Tibial nerve (tissue), 4 donors: ENCODE measurements around the gene SNRNP70. TPM values are rescaled to one million over a fixed set of nuclear protein-coding genes. Genes with fewer than 3 reads are reported as not detected.

ENCODE experiments used
- DNase-seq, 2 donors: peaks; one replicate each; pipeline ENCODE4 v3.0.0-alpha.2; 2019; ENCODE audit warnings: low spot score in 2 of 2
- H3K27ac ChIP-seq, 4 donors: fragments of 200-600 bp; sonication (generic) in 3 of 4; one replicate each; pipeline ENCODE4 v1.5.1; 2017 to 2019; ENCODE audit warnings: mild to moderate bottlenecking in 1 of 4
- H3K27me3 ChIP-seq, 2 donors: fragments of 200-600 bp; sonication (generic) in 1 of 2; one replicate each; pipeline versions ENCODE4 v1.5.1 to v1.6.0; 2017 to 2019
- H3K36me3 ChIP-seq, 3 donors: fragments of 200-600 bp; sonication (generic); one replicate each; pipeline ENCODE4 v1.5.1; 2018 to 2019
- H3K4me1 ChIP-seq, 4 donors: fragments of 200-600 bp; sonication (generic) in 3 of 4; one replicate each; pipeline ENCODE4 v1.5.1; 2017 to 2019
- H3K4me3 ChIP-seq, 4 donors: fragments of 200-600 bp; sonication (generic) in 3 of 4; one replicate each; pipeline ENCODE4 v1.5.1; 2017 to 2019; ENCODE audit warnings: mild to moderate bottlenecking in 1 of 4, moderate library complexity in 1 of 4
- H3K9me3 ChIP-seq, 4 donors: fragments of 200-600 bp; sonication (generic) in 3 of 4; one replicate each; pipeline ENCODE4 v1.5.1; 2017 to 2019
- CTCF ChIP-seq, 5 experiments: fragments of 200-600 bp in 3 of 5; fragments of 450-650 bp in 2 of 5; sonication (generic) in 3 of 5; IDR thresholded peaks; one replicate each; pipeline ENCODE4 v1.5.1; 2016 to 2019; ENCODE audit warnings: antibody characterized with exemption in 5 of 5, mild to moderate bottlenecking in 3 of 5, moderate library complexity in 2 of 5
- EP300 ChIP-seq, 2 donors: sonication (generic); formaldehyde crosslinking; IDR thresholded peaks; one replicate each; pipeline ENCODE4 v1.6.1; 2017; ENCODE audit warnings: antibody characterized with exemption in 2 of 2, mild to moderate bottlenecking in 1 of 2
- POLR2A ChIP-seq, 2 donors: fragments of 450-650 bp; IDR thresholded peaks; one replicate each; pipeline ENCODE4 v1.6.1; 2017; ENCODE audit warnings: antibody characterized with exemption in 2 of 2, mild to moderate bottlenecking in 2 of 2, moderate library complexity in 2 of 2
- WGBS, 2 donors: methylation state at CpG; one replicate each; pipeline ENCODE4 v1.1.5; 2018; 5-methylcytosine and 5-hydroxymethylcytosine counted together
- total RNA-seq, 4 donors: library from RNA; depleted of rRNA; stranded (reverse); fragments of >200 nt; gene quantifications; one replicate each; pipeline ENCODE4 v1.1.0, GENCODE V29; 2016

SNRNP70 gene
- total RNA-seq, 4 donors from 2014 or later = 286 to 444 (median 400) TPM

GRCh38 chr19:49085868-49086232 lies 599 bp downstream of the SNRNP70 start:
- peaks cover 0 to 38% (median 18%) of the 10 kb centered on the region in 4 donors for H3K4me1 ChIP-seq
- DNase-seq = no peak
- H3K4me3 ChIP-seq = peak overlapping the region; percentile 71 to 98 (median 90)
- H3K36me3 ChIP-seq = peaks cover 2 to 37% (median 12%) of the 10 kb centered on the region in 3 donors
- H3K9me3 ChIP-seq = no peaks in the 10 kb centered on the region
- peak overlapping the region; percentile 75 to 95 (median 87) for H3K27ac ChIP-seq
- no peaks in the 10 kb centered on the region for H3K27me3 ChIP-seq
- WGBS, 2 donors = 1% methylated on average over 14 of the region's 14 CpGs
- TF ChIP-seq POLR2A (IDR thresholded peaks at IDR 0.05) (no peak), CTCF (IDR thresholded peaks at IDR 0.05) (no peak), EP300 (IDR thresholded peaks at IDR 0.05) (no peak)

GRCh38 chr19:49086296-49086695 lies 1.0 kb downstream of the SNRNP70 start:
- TF ChIP-seq EP300 (IDR thresholded peaks at IDR 0.05) (no peak), CTCF (IDR thresholded peaks at IDR 0.05) (no peak), POLR2A (IDR thresholded peaks at IDR 0.05) (no peak)
- WGBS, 2 donors = 45 to 51% methylated on average over 11 of the region's 11 CpGs
- peaks cover 0 to 38% (median 18%) of the 10 kb centered on the region in 4 donors for H3K4me1 ChIP-seq

GRCh38 chr19:49091391-49092038 lies 6.3 kb downstream of the SNRNP70 start:
- Histone ChIP-seq H3K36me3 (peaks cover 7 to 93% (median 34%) of the 10 kb centered on the region in 3 donors), H3K27me3 (no peaks in the 10 kb centered on the region), H3K4me3 (no peak overlapping the region), H3K27ac (no peak overlapping the region), H3K9me3 (no peaks in the 10 kb centered on the region), H3K4me1 (peaks cover 0 to 35% (median 9%) of the 10 kb centered on the region in 4 donors)
- TF ChIP-seq POLR2A (IDR thresholded peaks at IDR 0.05) = no peak
- TF ChIP-seq CTCF (IDR thresholded peaks at IDR 0.05) = no peak
- no peak for TF ChIP-seq EP300 (IDR thresholded peaks at IDR 0.05)
- WGBS, 2 donors = 92% methylated on average over 17 of the region's 17 CpGs
- DNase-seq = no peak

More at GRCh38 chr19:49086296-49086695, 1.0 kb downstream of the SNRNP70 start:
- DNase-seq = no peak
- Histone ChIP-seq H3K36me3 (peaks cover 2 to 41% (median 16%) of the 10 kb centered on the region in 3 donors), H3K9me3 (no peaks in the 10 kb centered on the region), H3K27ac (peak overlapping the region in 3 of 4 donors; percentile 84 to 95 (median 90)), H3K27me3 (no peaks in the 10 kb centered on the region), H3K4me3 (peak overlapping the region; percentile 71 to 98 (median 90))

GRCh38 chr19:49092686-49093085 lies 7.4 kb downstream of the SNRNP70 start:
- WGBS, 2 donors = 92 to 93% methylated on average over 6 of the region's 6 CpGs
- no peaks in the 10 kb centered on the region for H3K9me3 ChIP-seq
- no peak for DNase-seq
- TF ChIP-seq POLR2A (IDR thresholded peaks at IDR 0.05) = no peak
- TF ChIP-seq CTCF (IDR thresholded peaks at IDR 0.05) = no peak
- TF ChIP-seq EP300 (IDR thresholded peaks at IDR 0.05) = no peak
- H3K27me3 ChIP-seq = no peaks in the 10 kb centered on the region
- peaks cover 0 to 27% (median under 1%) of the 10 kb centered on the region in 4 donors for H3K4me1 ChIP-seq
- H3K4me3 ChIP-seq = no peak overlapping the region
- no peak overlapping the region for H3K27ac ChIP-seq
- H3K36me3 ChIP-seq = peaks cover 7 to 97% (median 41%) of the 10 kb centered on the region in 3 donors
